ENCODE data around the gene PIGR. TPM values are rescaled to one million over a fixed set of nuclear protein-coding genes. Genes with fewer than 3 reads are reported as not detected.
A peak's percentile ranks its signal among the peaks of the same experiment; 100 is the strongest.

The PIGR gene
- total and polyA plus RNA-seq, 9 of the 15 experiments (the other 6 are each of a cell fraction or from before 2014, with no cell fraction given): 0.01 to 1.5 (median 0.03) TPM; not detected in 4

- TF ChIP-seq CCAR2 (IDR thresholded peaks at IDR 0.05; ENCODE audit: low read depth, low read length): no peak
- TF ChIP-seq ZNF282 (CRISPR knock-in tag; IDR thresholded peaks at IDR 0.05): no peak
- TF ChIP-seq PPARD (CRISPR knock-in tag; IDR thresholded peaks at IDR 0.05): no peak
- TF ChIP-seq CXXC5 (CRISPR knock-in tag; IDR thresholded peaks at IDR 0.05): no peak
- TF ChIP-seq, protein P1, sequence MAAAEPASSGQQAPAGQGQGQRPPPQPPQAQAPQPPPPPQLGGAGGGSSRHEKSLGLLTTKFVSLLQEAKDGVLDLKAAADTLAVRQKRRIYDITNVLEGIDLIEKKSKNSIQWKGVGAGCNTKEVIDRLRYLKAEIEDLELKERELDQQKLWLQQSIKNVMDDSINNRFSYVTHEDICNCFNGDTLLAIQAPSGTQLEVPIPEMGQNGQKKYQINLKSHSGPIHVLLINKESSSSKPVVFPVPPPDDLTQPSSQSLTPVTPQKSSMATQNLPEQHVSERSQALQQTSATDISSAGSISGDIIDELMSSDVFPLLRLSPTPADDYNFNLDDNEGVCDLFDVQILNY (CRISPR knock-in tag; IDR thresholded peaks at IDR 0.05): no peak
- TF ChIP-seq RNF219 (CRISPR knock-in tag; IDR thresholded peaks at IDR 0.05): no peak
- peak; percentile 76 for TF ChIP-seq MAFF (IDR thresholded peaks at IDR 0.05; ENCODE audit: low read length)
- TF ChIP-seq ZNF586 (CRISPR knock-in tag; conservative IDR thresholded peaks at IDR 0.05): no peak
- no peak for TF ChIP-seq ZBTB1 (CRISPR knock-in tag; IDR thresholded peaks at IDR 0.05; ENCODE audit: borderline replicate concordance, low read depth)
- TF ChIP-seq XRCC4 (IDR thresholded peaks at IDR 0.05; ENCODE audit: extremely low read depth, insufficient read depth, insufficient read length): no peak
- TF ChIP-seq ZKSCAN1 (IDR thresholded peaks at IDR 0.05; ENCODE audit: low read depth, low read length): no peak
- no peak for TF ChIP-seq SMARCC2 (IDR thresholded peaks at IDR 0.05; ENCODE audit: low read depth)
- TF ChIP-seq MAFG (tag; conservative IDR thresholded peaks at IDR 0.05): peak; percentile 81
- peak; percentile 90 for TF ChIP-seq C11orf30 (IDR thresholded peaks at IDR 0.05; ENCODE audit: low read depth)
- TF ChIP-seq TAF9B (IDR thresholded peaks at IDR 0.05; ENCODE audit: partially characterized antibody): no peak
- no peak for TF ChIP-seq SMARCB1 (IDR thresholded peaks at IDR 0.05; ENCODE audit: insufficient read length, low read depth)
Measured at GRCh38 chr1:206985162-206985749, 39.0 kb upstream of the PIGR start (continued).
